SIG-M5 treated with dmso at 0.1 percent for 504 hours (cell line): ENCODE data around the gene TNIP1.

Experiments
- DNase-seq: peaks from one replicate; lab custom pipeline; 2025; ENCODE audit not compliant: unreplicated experiment; lab: John Stamatoyannopoulos, UW

TNIP1 gene

GRCh38 chr5:151047814-151048425 lies 32.9 kb downstream of the TNIP1 start:
- no peak for DNase-seq

- no peak for DNase-seq
These were observed 38.3 kb downstream of the TNIP1 start for GRCh38 chr5:151042453-151043093.

- DNase-seq, result no peak
These were observed 39.1 kb downstream of the TNIP1 start for GRCh38 chr5:151041577-151042268.

GRCh38 chr5:151040211-151040747 lies 40.6 kb downstream of the TNIP1 start:
- no peak for DNase-seq

GRCh38 chr5:151039665-151040064 lies 41.2 kb downstream of the TNIP1 start:
- no peak for DNase-seq

GRCh38 chr5:151038801-151039238 lies 42.0 kb downstream of the TNIP1 start:
- DNase-seq, result no peak

GRCh38 chr5:151038412-151038745 lies 42.5 kb downstream of the TNIP1 start:
- no peak for DNase-seq

GRCh38 chr5:151037561-151038411 lies 43.0 kb downstream of the TNIP1 start:
- DNase-seq, result no peak

- DNase-seq, result no peak
These were observed 44.3 kb downstream of the TNIP1 start for GRCh38 chr5:151036556-151036955.

- no peak for DNase-seq
These were observed 46.1 kb downstream of the TNIP1 start for GRCh38 chr5:151034422-151035379.

GRCh38 chr5:151033217-151033934 lies 47.5 kb downstream of the TNIP1 start:
- DNase-seq, result no peak

GRCh38 chr5:151031554-151031953 lies 49.3 kb downstream of the TNIP1 start:
- no peak for DNase-seq

GRCh38 chr5:151030379-151030778 lies 50.5 kb downstream of the TNIP1 start:
- DNase-seq, result no peak

GRCh38 chr5:151030056-151030336 lies 50.8 kb downstream of the TNIP1 start:
- no peak for DNase-seq

GRCh38 chr5:151029179-151030055 lies 51.4 kb downstream of the TNIP1 start:
- no peak for DNase-seq

GRCh38 chr5:151028717-151029116 lies 52.1 kb downstream of the TNIP1 start:
- no peak for DNase-seq

- no peak for DNase-seq
These were observed 52.8 kb downstream of the TNIP1 start for GRCh38 chr5:151027961-151028479.

GRCh38 chr5:151026679-151027078 lies 54.2 kb downstream of the TNIP1 start:
- no peak for DNase-seq
